Erythroblast (primary cell): ENCODE measurements around the gene TENM3.

ENCODE experiments used
- GATA1 ChIP-seq: IDR thresholded peaks from 2 replicates; pipeline ENCODE4 v1.6.1; 2011; ENCODE audit warnings: low read depth, mild to moderate bottlenecking, control low read depth, low read length, moderate library complexity
- POLR2A ChIP-seq: IDR thresholded peaks from 2 replicates; pipeline ENCODE4 v1.6.1; 2011; ENCODE audit warnings: mild to moderate bottlenecking, low read length

GRCh38 chr4:182823576-182823975 is 580.4 kb downstream of the TENM3 start:
- TF ChIP-seq POLR2A = no peak
- TF ChIP-seq GATA1 = no peak
